K562 (cell line): ENCODE measurements around the gene PSMA7. TPM values are rescaled to one million over a fixed set of nuclear protein-coding genes. Genes with fewer than 3 reads are reported as not detected.

Source experiments
- ATF7 ChIP-seq: fragments of 450-650 bp; IDR thresholded peaks from 2 replicates; pipeline ENCODE4 v1.7.1; 2014; ENCODE audit warnings: mild to moderate bottlenecking, moderate library complexity
- CBX3 ChIP-seq, 2 experiments: IDR thresholded peaks; 1 replicate in 1 of 2; 2 replicates in 1 of 2; pipeline ENCODE4 v1.6.1; 2012; ENCODE audit warnings: inconsistent platforms in 2 of 2, low read length in 2 of 2, borderline replicate concordance in 1 of 2, control low read depth in 1 of 2
- CHAMP1 ChIP-seq: fragments of 450-650 bp; IDR thresholded peaks from 2 replicates; pipeline ENCODE4 v1.6.1; 2016; ENCODE audit warnings: mild to moderate bottlenecking
- CSDE1 ChIP-seq, 2 experiments: fragments of 450-650 bp; IDR thresholded peaks; 2 replicates each; pipeline ENCODE4 v1.6.1; 2016; ENCODE audit warnings: mild to moderate bottlenecking in 1 of 2
- FOXM1 ChIP-seq, 2 experiments: fragments of 450-650 bp in 1 of 2; sonication (generic) in 1 of 2; formaldehyde crosslinking in 1 of 2; IDR thresholded peaks; 2 replicates each; pipeline versions ENCODE4 v1.6.1 to v1.9.0; 2017 to 2022; ENCODE audit warnings: low read depth in 2 of 2, mild to moderate bottlenecking in 2 of 2, missing genetic modification reagents in 1 of 2, moderate library complexity in 1 of 2
- IRF9 ChIP-seq: fragments of 450-650 bp; IDR thresholded peaks from 2 replicates; pipeline ENCODE4 v1.6.1; 2016; ENCODE audit warnings: missing biosample characterization, missing genetic modification characterization
- MCM3 ChIP-seq: fragments of 450-650 bp; IDR thresholded peaks from 2 replicates; pipeline ENCODE4 v1.6.1; 2016
- MEF2A ChIP-seq: IDR thresholded peaks from 2 replicates; pipeline ENCODE4 v1.6.1; 2011; ENCODE audit warnings: low read depth, mild to moderate bottlenecking, low read length, moderate library complexity; ENCODE audit not compliant: control insufficient read depth
- MTA1 ChIP-seq: fragments of 450-650 bp; IDR thresholded peaks from 2 replicates; pipeline ENCODE4 v1.6.1; 2017; ENCODE audit warnings: borderline replicate concordance
- MXI1 ChIP-seq: IDR thresholded peaks from 2 replicates; pipeline ENCODE4 v1.6.1; 2011; ENCODE audit warnings: low read depth, mild to moderate bottlenecking, improper control_type of control experiment, low read length
- NCOA4 ChIP-seq: fragments of 450-650 bp; IDR thresholded peaks from 2 replicates; pipeline ENCODE4 v1.6.1; 2018; ENCODE audit warnings: mild to moderate bottlenecking; ENCODE audit not compliant: partially characterized antibody
- NCOR1 ChIP-seq: fragments of 450-650 bp; IDR thresholded peaks from 2 replicates; pipeline ENCODE4 v1.6.1; 2016; ENCODE audit warnings: mild to moderate bottlenecking, moderate library complexity
- PHF8 ChIP-seq: fragments of 200-600 bp; sonication (generic); IDR thresholded peaks from 2 replicates; pipeline ENCODE4 v1.6.1; 2012; ENCODE audit warnings: mixed run types, mild to moderate bottlenecking, inconsistent platforms, low read length, moderate library complexity, borderline replicate concordance
- PHTF2 ChIP-seq: fragments of 250-450 bp; sonication (Bioruptor Pico); IDR thresholded peaks from 2 replicates; pipeline ENCODE4 v1.5.0; 2021; ENCODE audit warnings: mild to moderate bottlenecking
- SNAPC5 ChIP-seq: fragments of 250-450 bp; sonication (Bioruptor Pico); IDR thresholded peaks from 2 replicates; pipeline ENCODE4 v1.8.0; 2021; ENCODE audit warnings: moderate library complexity, mild to moderate bottlenecking, inconsistent platforms
- SREBF2 ChIP-seq: sonication (generic); formaldehyde crosslinking; IDR thresholded peaks from 2 replicates; pipeline ENCODE4 v1.4.0; 2020; ENCODE audit warnings: mild to moderate bottlenecking, missing genetic modification reagents
- TEAD1 ChIP-seq, 2 experiments: fragments of 450-650 bp in 1 of 2; sonication (generic) in 1 of 2; formaldehyde crosslinking; IDR thresholded peaks; 2 replicates each; pipeline versions ENCODE4 v1.4.0 to v1.8.0; 2020 to 2022; ENCODE audit warnings: mild to moderate bottlenecking in 2 of 2, missing genetic modification reagents in 1 of 2
- ZNF184 ChIP-seq: sonication (generic); formaldehyde crosslinking; IDR thresholded peaks from 2 replicates; pipeline ENCODE4 v1.5.0; 2020; ENCODE audit warnings: missing genetic modification reagents
- ZNF24 ChIP-seq: fragments of 450-650 bp; IDR thresholded peaks from 2 replicates; pipeline ENCODE4 v1.6.1; 2016
- ZNF589 ChIP-seq: fragments of 200-800 bp; sonication (Bioruptor generic); IDR thresholded peaks from 2 replicates; pipeline ENCODE4 v1.6.1; 2016; ENCODE audit warnings: low read depth, missing genetic modification characterization, missing compliant biosample characterization
- polyA plus RNA-seq, 8 experiments: library from polyadenylated mRNA; depleted of rRNA in 4 of 8; stranded (reverse) in 5 of 8; unstranded in 3 of 8; fragments of >200 nt; fragmentation: Nextera tagmentation in 2 of 8; fragmentation: Illumina TruSeq in 1 of 8; extraction: Ambion mirVana in 2 of 8; extraction: Trizol in 1 of 8; gene quantifications; 2 replicates each; pipeline versions ENCODE4 v1.2.1 to v1.2.3, GENCODE V29; 2011 to 2014; ENCODE audit warnings: inconsistent platforms in 1 of 8, missing spikeins in 1 of 8
- total RNA-seq, 7 experiments: library from RNA; depleted of rRNA in 6 of 7; stranded (reverse); fragments of >200 nt in 6 of 7; fragmentation: Illumina TruSeq in 2 of 7; extraction: Trizol in 2 of 7; gene quantifications; 2 replicates each; pipeline versions ENCODE4 v1.2.1 to v1.2.3, GENCODE V29; 2011 to 2021; ENCODE audit warnings: low replicate concordance in 1 of 7
- TF ChIP-seq, protein P1 (sequence below): fragments of 250-450 bp; sonication (Bioruptor Pico); IDR thresholded peaks from 2 replicates; pipeline ENCODE4 v1.5.1; 2021; ENCODE audit warnings: mild to moderate bottlenecking

The PSMA7 gene
- total and polyA plus RNA-seq, 9 of the 15 experiments (the other 6 are each of a cell fraction or from before 2014, with no cell fraction given): 257 to 510 (median 393) TPM

- no peak for TF ChIP-seq MTA1
- peak; percentile 38; the same call in 1 of the 2 replicates for TF ChIP-seq CHAMP1
- TF ChIP-seq MCM3: no peak
- no peak for TF ChIP-seq ZNF24
- TF ChIP-seq PHF8: no peak
- TF ChIP-seq PHTF2 (CRISPR knock-in tag): no peak
- TF ChIP-seq, protein P1, sequence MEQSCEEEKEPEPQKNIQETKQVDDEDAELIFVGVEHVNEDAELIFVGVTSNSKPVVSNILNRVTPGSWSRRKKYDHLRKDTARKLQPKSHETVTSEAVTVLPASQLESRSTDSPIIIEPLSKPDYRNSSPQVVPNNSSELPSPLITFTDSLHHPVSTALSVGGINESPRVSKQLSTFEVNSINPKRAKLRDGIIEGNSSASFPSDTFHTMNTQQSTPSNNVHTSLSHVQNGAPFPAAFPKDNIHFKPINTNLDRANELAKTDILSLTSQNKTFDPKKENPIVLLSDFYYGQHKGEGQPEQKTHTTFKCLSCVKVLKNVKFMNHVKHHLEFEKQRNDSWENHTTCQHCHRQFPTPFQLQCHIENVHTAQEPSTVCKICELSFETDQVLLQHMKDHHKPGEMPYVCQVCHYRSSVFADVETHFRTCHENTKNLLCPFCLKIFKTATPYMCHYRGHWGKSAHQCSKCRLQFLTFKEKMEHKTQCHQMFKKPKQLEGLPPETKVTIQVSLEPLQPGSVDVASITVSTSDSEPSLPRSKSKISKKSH (CRISPR knock-in tag): no peak
- TF ChIP-seq SREBF2 (CRISPR knock-in tag): no peak
- no peak for TF ChIP-seq MXI1
- no peak for TF ChIP-seq ZNF184 (CRISPR knock-in tag)
- TF ChIP-seq CSDE1 (IDR thresholded peaks at IDR 0.05): peak in 1 of 2 experiments; percentile 44; a peak in 1 of 4 replicates
- peak; percentile 41; the same call in 1 of the 2 replicates for TF ChIP-seq NCOR1
- TF ChIP-seq NCOA4: no peak
- TF ChIP-seq TEAD1 (CRISPR knock-in tag; IDR thresholded peaks at IDR 0.05): peak in 1 of 2 experiments; percentile 67; a peak in 2 of 4 replicates
- TF ChIP-seq SNAPC5 (CRISPR knock-in tag): no peak
- no peak for TF ChIP-seq ZNF589 (CRISPR knock-in tag)
- no peak for TF ChIP-seq FOXM1 (IDR thresholded peaks at IDR 0.05; ENCODE audit: low read depth)
- no peak for TF ChIP-seq FOXM1 (CRISPR knock-in tag; IDR thresholded peaks at IDR 0.05; ENCODE audit: low read depth)
- TF ChIP-seq MEF2A: 0 out of 2 replicates have a peak, but pooled peaks have one; percentile 17
- TF ChIP-seq ATF7: peak; percentile 98
- no peak for TF ChIP-seq IRF9 (tag)
- TF ChIP-seq CBX3 (IDR thresholded peaks at IDR 0.05; ENCODE audit: borderline replicate concordance in 1 of 2, low read length in 2 of 2): peak in 1 of 2 experiments; percentile 28; a peak in 1 of 3 replicates
Observed at GRCh38 chr20:62088258-62089127, 54.7 kb downstream of the PSMA7 start (continued).
